ENCODE data around the gene ERO1A.

DNA sequence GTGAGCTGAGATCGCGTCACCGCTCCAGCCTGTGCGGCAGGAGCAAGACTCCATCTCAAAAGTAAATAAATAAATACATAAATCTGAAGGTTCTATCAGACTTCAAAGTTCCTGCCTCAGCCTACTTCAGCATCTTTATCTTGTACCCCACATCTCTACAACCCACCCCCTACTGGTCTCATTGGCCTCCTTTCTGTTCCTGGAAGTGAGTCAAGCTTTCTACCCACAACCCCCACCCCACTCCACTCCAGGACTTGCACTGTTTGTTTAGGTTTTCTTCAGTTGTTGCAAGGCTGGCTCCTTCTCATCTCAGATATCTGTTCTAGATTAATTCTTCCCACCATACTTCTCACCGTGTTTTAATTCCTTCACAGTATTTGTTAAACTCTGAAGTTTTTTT is 10.9 kb upstream of the ERO1A start:
- TF ChIP-seq CTCF (IDR thresholded peaks at IDR 0.05; ENCODE audit: low read depth, low read length) (no peak), POLR2A (IDR thresholded peaks at IDR 0.05; ENCODE audit: extremely low read depth, insufficient read length) (no peak)

All from NB4 (cell line).